GM19372 (cell line): Measurements from ENCODE around the gene FBN2.
"Not testable (repeated sequence)": the region's sequence is repeated elsewhere in the genome, so short reads cannot be mapped to it uniquely, and the experiment has no call there.

Experiments
- ATAC-seq: cut with Tn5 transposase; IDR thresholded peaks from one replicate; pipeline ENCODE4 v1.9.1; 2021; ENCODE audit warnings: mild to moderate bottlenecking, low read depth, moderate library complexity; ENCODE audit not compliant: unreplicated experiment

FBN2 gene

DNA sequence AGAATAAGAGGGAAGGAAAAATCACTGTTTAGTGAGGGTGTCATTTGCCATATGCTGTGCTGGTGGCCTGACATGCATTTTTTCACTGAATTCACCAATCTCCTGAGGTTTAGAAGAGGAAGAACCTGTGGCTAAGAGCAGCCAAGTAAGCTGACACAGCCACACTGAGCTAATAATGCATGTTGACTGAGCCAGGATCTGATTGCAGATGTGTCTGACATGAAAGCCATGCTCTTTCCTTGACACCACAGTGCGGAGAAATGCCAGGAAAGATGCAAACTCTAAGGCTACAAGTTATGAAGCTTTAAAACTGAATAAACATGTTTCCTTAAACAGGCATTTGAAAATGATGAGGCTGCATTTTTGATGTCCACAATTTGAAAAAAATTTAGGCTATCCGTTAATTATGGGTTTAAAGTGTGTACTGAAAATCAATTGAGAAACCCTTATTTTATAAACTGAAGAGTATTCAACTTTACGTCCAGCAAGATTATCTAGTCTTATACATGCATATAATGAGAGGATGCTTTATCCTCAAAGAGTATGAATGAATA is 208.6 kb downstream of the FBN2 start:
- ATAC-seq, result no peak

DNA sequence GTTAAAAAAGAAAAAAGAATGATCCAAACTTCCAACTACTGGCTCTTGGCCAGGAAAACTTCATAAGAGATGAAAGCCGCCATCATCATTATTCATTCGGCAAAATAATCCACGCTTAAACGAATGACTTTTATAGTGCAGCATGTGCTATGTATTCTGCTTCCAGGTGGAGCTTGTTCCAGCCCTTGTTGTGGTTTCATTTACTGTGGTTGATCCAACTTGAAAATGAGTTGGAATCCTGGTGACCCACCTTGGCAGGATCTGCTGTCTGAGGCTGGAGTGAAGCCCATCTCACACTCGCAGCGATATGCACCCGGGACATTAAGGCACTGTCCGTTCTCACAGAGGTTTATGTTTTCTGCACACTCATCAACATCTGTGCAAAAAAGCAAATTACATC is 209.6 kb downstream of the FBN2 start:
- no peak for ATAC-seq

DNA sequence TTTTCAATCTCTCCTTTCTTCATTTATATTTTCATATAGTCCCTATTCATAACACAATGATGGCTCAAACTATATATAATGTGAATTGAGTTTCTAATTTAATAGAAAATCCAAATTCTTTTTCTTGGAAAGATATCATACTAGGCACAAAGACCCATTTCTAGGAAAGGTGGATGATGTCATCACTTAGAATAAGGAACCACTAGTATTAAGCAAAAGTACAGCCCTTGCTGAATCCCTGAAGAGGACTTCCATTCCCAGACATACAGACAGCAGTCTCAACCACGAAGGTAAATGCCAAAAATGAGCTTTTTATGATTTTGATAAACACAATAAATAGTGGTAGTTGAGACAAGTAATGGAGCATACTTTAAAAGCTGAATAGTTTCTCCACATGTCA is 210.0 kb downstream of the FBN2 start:
- no peak for ATAC-seq

DNA sequence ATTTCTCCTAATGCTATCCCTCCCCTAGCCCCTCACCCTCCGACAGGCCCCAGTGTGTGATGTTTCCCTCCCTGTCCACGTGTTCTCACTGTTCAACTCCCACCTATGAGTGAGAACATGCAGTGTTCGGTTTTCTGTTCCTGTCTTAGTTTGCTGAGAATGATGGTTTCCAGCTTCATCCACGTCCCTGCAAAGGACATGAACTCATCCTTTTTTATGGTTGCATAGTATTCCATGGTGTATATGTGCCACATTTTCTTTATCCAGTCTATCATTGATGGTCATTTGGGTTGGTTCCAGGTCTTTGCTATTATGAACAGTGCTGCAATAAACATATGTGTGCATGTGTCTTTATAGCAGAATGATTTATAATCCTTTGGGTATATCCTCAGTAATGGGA is 216.6 kb downstream of the FBN2 start:
- not testable (repeated sequence) for ATAC-seq

DNA sequence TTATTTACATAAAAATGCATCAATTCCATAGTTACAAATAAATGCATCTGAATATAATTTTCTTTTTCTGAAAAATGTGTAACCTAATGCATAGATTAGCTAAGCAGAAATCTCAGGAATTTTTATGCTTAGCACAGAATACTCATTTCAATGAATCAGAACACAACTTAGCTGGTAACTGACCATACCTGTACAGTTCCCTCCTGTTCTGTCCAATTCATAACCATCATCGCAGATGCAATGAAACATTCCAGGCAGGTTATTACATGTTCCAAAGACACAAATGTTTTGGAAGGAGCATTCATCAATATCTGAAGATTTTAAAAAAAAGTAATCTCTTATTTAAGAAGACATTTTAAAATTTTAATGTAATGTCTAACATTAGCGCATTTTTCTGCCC is 219.4 kb downstream of the FBN2 start:
- no peak for ATAC-seq

DNA sequence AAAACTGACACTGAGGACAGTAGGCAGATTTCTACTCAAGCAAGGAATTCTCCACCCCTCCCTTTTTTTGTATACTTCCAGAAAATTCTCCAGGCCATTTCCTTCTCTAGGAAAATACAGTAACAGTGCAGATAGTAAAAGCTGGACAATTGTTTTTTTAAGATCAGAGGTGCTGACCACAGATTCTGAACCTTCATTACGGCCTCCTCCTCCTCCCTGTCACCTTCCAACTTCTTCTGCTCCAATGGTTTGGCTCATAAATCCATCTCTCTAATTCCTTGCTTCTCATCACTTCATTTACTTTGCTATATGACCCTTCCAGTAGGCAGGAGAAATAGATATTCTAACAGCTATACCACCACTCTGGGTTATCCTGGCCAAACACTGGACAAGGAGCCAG is 220.6 kb downstream of the FBN2 start:
- ATAC-seq, result no peak

DNA sequence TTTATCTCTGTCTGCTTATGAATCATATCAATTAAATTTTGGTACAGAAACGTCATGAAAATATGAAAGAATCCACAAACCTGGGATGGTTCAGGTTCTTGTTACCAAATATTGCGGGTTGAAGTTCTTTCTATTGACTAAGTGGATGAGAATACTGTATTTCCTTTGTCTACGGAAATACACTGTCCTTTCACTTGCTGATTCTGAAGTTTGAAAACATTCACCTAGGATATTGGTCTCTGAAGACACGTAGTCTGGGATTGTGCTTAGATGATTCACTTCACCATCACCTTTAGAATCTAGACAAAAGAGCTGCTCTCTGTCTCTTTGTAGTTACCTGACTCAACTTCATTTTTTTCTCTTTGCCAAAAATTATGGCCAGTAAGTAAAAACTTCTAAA is 222.4 kb downstream of the FBN2 start:
- no peak for ATAC-seq

DNA sequence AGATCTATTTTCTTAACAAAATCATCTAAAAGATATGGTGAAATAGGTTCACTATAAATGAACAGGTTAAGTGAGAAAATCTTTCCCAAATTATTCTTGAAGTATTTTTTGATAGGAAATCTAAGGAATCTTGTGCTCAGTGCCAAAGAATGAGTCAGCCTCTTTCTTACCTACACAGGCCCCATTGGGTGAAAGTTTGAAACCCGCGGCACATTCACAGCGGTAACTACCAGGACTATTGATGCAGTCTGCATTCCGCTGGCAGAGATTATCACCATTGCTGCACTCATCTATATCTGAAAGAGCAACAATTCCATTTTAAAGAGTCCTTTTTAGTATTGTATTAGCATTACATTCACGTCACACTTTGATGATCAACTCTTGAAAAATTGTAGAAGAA is 232.7 kb downstream of the FBN2 start:
- ATAC-seq, result no peak

DNA sequence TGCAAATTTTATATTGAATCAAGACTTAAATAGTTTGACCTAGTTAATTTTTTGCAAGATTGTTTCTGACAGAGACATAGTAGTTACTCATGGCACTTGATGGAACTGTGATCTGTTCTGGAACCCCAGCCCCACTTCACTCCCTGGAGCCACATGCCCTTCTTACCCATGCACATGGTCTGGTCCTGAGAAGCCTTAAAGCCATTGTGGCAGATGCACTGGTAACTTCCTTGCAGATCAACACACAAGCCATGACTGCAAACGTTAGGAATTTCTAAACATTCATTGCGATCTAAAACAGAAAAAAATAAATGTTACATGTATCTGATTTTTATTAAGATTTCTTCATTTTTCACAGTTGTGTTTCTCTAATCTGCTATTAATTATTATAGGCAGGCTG is 233.3 kb downstream of the FBN2 start:
- ATAC-seq, result no peak

DNA sequence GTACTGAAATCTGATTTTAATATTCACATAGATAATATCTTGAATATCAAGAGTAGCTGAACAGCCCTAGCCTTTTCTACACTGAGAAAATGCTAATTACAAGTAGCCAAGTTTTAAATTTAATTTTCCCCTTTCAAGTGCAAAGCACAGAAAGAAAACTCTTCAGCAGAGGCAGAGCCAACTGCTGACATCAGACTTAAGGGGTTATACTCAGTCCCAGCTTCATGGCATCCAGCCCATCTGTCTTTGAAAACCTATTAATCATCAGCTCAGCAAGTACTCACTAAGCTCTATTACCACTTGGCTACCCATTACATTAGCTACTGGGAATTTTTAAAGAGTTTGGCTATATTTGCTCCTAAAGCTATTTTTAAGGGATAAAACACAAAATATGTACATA is 234.0 kb downstream of the FBN2 start:
- ATAC-seq, result no peak

DNA sequence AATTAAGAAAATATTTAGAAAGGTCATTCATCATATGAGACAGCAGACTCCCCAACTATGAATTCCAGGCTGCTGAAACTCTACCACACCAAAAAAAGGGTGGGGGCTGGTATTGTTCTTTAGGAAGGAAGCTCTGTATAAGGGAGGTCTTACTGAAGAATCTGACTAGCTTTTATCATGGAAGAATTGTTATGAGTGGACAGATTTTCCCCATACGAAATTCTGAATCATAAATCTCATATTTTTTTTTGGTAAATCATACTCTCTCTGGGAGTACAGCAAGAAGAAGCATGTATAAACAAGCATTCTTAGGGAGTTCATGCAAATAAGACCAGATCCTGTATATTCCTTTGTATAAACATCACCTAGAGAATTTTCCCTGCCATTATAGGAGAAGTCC is 234.5 kb downstream of the FBN2 start:
- ATAC-seq, result no peak

DNA sequence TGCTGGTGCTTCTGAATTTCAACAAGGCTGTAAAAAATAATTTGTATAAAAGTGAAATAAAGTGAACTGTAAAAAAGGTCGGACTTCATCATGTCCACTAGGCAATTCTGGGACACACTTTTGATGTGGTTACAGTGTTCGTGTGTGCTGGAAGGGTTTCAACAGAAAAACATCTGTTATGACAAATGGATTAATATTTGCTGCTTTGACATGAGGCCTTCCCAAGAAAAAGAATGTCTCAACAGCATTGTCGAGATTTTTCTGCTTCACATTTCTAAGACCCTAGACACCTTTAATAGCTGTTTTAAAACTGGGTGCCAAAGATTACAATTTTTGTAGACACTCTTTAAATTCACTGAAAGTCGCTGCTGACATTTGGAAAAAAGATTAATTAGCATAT is 237.9 kb downstream of the FBN2 start:
- ATAC-seq, result no peak

DNA sequence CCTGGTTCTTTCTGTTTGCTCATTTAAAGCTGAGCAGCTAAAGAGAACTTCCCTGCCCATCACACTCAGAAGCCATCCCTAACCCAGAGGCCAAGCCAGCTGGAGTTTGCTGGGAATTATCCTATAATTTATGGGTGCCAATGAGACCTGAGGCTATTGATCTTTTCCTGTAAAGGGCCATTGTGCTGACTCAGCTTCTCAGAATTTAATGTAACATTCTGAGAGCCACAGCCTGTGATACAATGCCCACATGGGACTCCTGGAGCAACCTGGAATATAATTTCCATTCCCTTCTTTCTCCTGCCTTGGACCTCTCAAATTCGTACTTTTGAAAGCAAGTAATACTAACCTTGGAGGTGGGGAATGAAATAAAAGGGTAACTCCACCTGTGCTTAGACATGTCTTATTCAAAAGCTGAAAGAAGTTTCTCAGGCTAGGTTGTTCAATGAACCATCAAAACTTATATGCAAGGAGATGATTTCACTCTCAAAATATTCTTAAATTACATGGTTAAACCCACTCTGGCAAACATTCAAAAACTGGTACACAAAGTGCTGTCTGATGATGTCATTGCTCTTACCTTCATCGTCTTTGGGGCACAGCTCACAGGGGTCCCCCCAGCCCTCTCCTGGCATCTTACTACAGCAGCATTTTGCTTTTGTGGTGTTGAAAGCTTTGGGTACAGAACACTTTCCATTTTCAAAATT is 247.7 kb downstream of the FBN2 start:
- ATAC-seq, result no peak

DNA sequence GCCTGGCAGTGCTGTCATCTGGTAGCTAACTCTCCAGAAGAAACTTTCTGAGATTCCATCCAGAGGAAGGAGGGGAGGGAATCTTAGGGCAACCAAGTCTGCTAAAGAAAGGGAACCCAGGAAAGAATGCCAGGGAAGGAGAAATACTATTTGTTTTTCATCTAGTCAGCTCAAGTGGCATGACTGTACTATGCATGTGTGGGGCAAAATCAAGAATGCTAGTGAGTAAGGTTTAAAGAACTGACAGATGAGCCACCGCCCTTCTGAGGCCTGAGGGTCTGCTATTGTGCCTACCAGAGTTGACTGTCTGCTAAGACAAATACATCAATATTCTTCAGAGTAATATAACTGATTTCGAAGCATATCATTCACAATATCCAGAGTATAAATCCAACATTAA is 250.3 kb downstream of the FBN2 start:
- ATAC-seq, result no peak

DNA sequence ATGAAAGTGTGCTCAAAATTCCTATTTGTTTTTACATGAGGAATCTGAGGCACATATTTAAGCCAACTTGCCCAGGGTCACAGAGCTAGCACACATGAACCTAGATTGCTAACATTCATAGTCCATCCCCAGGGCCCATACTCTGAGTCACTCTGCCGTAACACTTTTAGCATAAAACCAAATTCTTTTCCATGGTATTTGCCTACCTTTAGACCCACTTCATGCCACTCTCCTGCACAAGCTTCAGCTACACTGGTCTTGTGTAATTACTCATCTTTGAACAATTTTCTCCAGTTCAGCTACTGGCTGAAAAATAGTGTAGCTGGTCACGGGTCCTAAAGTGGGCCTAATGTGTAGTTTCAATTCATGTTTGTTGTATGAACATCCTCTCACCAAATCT is 253.8 kb downstream of the FBN2 start:
- no peak for ATAC-seq

DNA sequence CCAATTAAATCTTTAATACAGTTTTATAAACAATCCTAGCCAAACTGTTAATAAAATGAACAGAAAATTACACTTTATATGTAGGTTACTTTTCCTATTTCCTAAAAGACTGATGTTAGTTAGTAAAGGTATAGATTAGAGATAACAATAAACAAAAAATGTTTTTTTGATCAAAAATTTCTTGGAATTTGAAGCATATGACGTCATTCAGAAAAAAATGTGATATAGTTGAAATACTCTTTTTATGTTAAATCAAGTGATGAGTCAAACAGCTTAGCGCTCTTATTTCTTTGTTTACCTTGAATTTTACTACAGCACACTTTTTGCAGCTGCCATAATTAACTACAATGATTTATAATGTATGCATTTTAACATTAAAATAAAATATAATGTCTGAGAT is 258.7 kb downstream of the FBN2 start:
- no peak for ATAC-seq

DNA sequence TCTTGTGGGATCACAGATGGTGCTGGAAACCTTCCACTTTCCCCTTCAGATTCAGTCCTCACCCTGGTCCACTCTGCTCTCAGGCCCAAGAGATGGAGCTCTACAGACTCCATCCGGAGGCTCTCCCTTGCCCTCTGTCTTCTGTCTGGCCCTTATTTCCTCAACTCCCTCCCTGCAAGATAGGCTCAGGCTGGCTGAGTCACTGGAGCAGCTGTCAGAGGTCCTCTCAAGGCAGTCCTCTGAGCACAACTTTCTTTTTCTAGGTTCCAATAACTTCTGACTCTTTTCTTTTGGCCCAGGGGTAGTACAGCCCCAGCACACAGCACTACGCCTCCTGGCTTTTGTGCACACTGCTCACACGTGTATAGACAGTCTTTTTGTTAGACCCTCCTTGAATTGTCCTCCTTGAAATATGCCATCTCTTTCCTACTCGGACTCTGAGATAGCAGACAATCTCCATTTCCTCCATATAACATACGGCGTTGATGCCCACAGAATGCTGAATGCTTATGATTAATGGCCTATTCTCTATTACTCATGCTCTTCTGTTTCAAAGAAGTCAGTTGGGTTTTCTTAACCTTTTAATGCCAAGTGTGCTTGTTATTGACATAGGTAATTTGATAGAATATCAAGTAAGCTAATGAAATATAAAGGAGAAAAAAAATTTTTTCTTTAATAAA is 261.4 kb downstream of the FBN2 start:
- ATAC-seq, result no peak

DNA sequence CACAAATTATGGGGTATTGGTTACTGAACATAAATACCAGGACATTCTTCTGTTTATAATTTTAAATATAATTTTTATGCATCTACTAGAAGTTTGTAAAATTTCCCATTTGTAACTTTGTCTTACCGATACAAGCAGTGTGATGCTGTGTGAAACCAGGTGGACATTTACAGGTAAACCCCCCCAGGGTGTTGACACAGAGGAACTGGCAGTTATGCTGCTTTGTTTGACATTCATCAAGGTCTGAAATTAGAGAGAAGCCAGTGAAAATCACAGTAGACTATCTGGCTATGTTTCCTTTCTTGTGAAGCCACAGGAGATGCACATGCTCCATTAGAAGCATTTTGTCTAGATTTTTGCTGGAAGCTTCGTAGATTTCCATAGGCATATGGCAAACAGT is 263.6 kb downstream of the FBN2 start:
- ATAC-seq, result no peak

DNA sequence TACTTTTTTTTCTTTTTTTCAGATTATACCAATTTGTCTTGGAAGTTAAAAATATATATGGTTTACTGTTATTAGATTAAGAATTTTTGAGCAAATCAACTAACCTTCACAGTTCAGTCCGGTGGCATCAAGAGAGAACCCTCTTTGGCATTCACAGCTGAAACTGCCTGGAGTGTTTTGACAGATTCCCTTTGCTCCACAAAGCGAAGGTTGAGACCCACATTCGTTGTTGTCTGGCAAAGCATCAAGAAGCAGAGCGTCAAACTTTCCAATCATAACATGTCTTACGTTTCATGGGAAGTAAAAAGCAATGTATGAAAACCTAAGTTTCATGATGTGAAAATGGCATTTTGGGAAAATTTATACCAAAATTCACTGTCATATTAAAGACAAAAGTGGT is 264.3 kb downstream of the FBN2 start:
- ATAC-seq, result no peak

DNA sequence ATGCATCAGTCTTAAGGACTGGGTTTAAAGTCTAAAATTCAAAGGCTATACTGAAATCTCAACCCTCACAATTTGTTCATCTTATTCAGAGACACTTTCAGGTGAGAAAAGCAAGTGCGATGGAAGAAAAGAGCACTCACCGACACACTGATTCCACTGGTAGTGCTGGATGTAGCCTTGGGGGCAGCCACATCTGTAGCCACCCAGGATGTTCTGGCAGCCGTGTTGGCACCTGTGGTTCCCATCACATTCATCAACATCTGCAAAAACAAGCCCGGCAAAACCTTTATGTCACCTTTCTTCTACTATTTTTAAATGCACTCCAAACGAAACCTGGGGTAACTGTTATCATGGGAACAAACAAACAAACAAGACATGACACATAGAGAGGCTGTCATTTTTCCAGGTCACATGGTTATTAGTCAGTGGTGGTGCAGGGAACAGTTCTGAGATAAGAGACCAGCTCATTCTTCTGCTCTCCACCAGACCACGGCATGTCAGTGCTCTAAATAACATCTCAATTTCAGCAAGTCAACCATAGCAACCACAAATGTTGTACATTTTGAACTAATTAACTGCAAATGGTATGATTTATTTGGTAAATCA is 266.1 kb downstream of the FBN2 start:
- no peak for ATAC-seq

DNA sequence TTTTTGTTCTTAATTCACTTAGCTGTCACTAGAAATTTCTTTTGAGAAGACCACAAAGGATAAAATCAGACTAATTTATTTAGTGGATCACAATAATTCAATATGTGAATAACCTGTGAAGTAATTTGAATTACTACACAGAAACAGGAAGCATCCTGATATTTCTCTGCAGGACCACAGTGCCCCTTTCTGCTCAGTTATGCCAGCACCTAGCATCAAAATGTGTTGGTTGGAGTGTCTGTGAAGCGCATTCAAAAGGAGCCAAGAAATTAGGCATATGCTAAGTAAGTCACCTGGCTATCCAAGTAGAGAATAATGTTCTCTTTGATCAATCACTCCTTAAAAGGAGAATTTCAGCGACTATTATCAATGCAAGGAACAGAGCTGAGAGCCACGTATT is 267.0 kb downstream of the FBN2 start:
- ATAC-seq, result no peak
